H1 (cell line): ENCODE results near the gene DENND4B. TPM values are rescaled to one million over a fixed set of nuclear protein-coding genes. Genes with fewer than 3 reads are reported as not detected.

Experiments used
- CHD1 ChIP-seq: IDR thresholded peaks from 2 replicates; pipeline ENCODE4 v1.6.1; 2012; ENCODE audit warnings: low read depth, low read length, improper control_type of control experiment
- CHD7 ChIP-seq: fragments of 300-600 bp; sonication (generic); IDR thresholded peaks from 2 replicates; pipeline ENCODE4 v1.7.1; 2012; ENCODE audit warnings: low read length, moderate library complexity, mild to moderate bottlenecking, inconsistent platforms; ENCODE audit not compliant: insufficient replicate concordance
- HDAC6 ChIP-seq: IDR thresholded peaks from one replicate; pipeline ENCODE4 v1.7.1; 2012; ENCODE audit warnings: low read depth, mild to moderate bottlenecking, inconsistent platforms, low read length, moderate library complexity
- KDM1A ChIP-seq: fragments of 200-600, 300-600 bp; sonication (generic); IDR thresholded peaks from 2 replicates; pipeline ENCODE4 v1.7.1; 2016; ENCODE audit warnings: mild to moderate bottlenecking, low read length, borderline replicate concordance
- KDM5A ChIP-seq: fragments of 200-600 bp; IDR thresholded peaks from 2 replicates; pipeline ENCODE4 v1.7.1; 2012; ENCODE audit warnings: mild to moderate bottlenecking, low read length, inconsistent platforms, mixed read lengths
- POLR2A ChIP-seq, 2 experiments: IDR thresholded peaks; 1 replicate in 1 of 2; 2 replicates in 1 of 2; pipeline ENCODE4 v1.6.1; 2011; ENCODE audit warnings: low read depth in 2 of 2, low read length in 2 of 2, mild to moderate bottlenecking in 2 of 2; ENCODE audit errors: control extremely low read depth in 1 of 2
- RBBP5 ChIP-seq: IDR thresholded peaks from 2 replicates; pipeline ENCODE4 v1.7.1; 2012; ENCODE audit warnings: low read depth, mild to moderate bottlenecking, inconsistent platforms, low read length, moderate library complexity, borderline replicate concordance
- SRF ChIP-seq: IDR thresholded peaks from 2 replicates; pipeline ENCODE4 v1.6.1; 2011; ENCODE audit warnings: mild to moderate bottlenecking, low read depth, low read length, moderate library complexity
- SUZ12 ChIP-seq: fragments of 200-600 bp; sonication (generic); IDR thresholded peaks from 2 replicates; pipeline ENCODE4 v1.6.1; 2012; ENCODE audit warnings: mild to moderate bottlenecking, inconsistent platforms, low read length, moderate library complexity, mixed read lengths
- TBP ChIP-seq: IDR thresholded peaks from 2 replicates; pipeline ENCODE4 v1.6.1; 2011; ENCODE audit warnings: low read depth, low read length, improper control_type of control experiment
- TCF12 ChIP-seq: IDR thresholded peaks from 2 replicates; pipeline ENCODE4 v1.6.1; 2011; ENCODE audit warnings: low read depth, mild to moderate bottlenecking, low read length
- polyA plus RNA-seq, 7 experiments: library from polyadenylated mRNA; depleted of rRNA in 3 of 7; stranded (reverse) in 5 of 7; unstranded in 2 of 7; fragments of >200 nt in 5 of 7; fragments of 200-250 nt in 2 of 7; gene quantifications; 1 replicate in 5 of 7; 2 replicates in 1 of 7; 4 replicates in 1 of 7; pipeline versions ENCODE4 v1.2.1 to v1.2.3, GENCODE V29; 2011 to 2013; ENCODE audit warnings: missing spikeins in 2 of 7, mixed read lengths in 2 of 7
- total RNA-seq: library from RNA; stranded (reverse); fragmentation: NEBNext Ultra II Directional; extraction: Animal tissue kit (Norgen Biotek cat#: 25700); gene quantifications from 2 replicates; pipeline ENCODE4 v1.2.1, GENCODE V29; 2021

Gene DENND4B
- total and polyA plus RNA-seq, 2 of the 8 experiments (the other 6 are each of a cell fraction or from before 2014, with no cell fraction given) = 45.6 to 61.1 TPM

GRCh38 chr1:153985941-153986761 lies 39.6 kb upstream of the DENND4B start, which contains the start of gene RAB13 (continued):
- TF ChIP-seq TCF12 = no peak
- no peak for TF ChIP-seq KDM1A
- no peak for TF ChIP-seq CHD1
- TF ChIP-seq KDM5A = no peak
- TF ChIP-seq SRF = no peak
- no peak for TF ChIP-seq CHD7
- TF ChIP-seq POLR2A (IDR thresholded peaks at IDR 0.05; ENCODE audit: control extremely low read depth in 1 of 2, low read depth in 2 of 2, low read length in 2 of 2) = peak in 1 of 2 experiments; percentile 53
- no peak for TF ChIP-seq SUZ12
- TF ChIP-seq HDAC6 = no peak
- TF ChIP-seq RBBP5 = no peak; the same call in 1 of the 2 replicates
- no peak; the same call in 1 of the 2 replicates for TF ChIP-seq TBP
